Measurements from ENCODE around the gene NRXN3.

GRCh38 chr14:78595797-78596196 lies 425.6 kb downstream of the NRXN3 start:
- TF ChIP-seq CTCF (IDR thresholded peaks at IDR 0.05; ENCODE audit: insufficient read depth, low read length, poor library complexity, severe bottlenecking) (no peak), EZH2phosphoT487 (conservative IDR thresholded peaks at IDR 0.05; ENCODE audit: low read length) (no peak)
